ENCODE measurements around the gene MTERF4. TPM values are rescaled to one million over a fixed set of nuclear protein-coding genes. Genes with fewer than 3 reads are reported as not detected.

MTERF4 gene
- total and polyA plus RNA-seq, 2 of the 13 experiments (the other 11 are each of a cell fraction or from before 2014, with no cell fraction given), result 50.5 to 59.8 TPM

DNA sequence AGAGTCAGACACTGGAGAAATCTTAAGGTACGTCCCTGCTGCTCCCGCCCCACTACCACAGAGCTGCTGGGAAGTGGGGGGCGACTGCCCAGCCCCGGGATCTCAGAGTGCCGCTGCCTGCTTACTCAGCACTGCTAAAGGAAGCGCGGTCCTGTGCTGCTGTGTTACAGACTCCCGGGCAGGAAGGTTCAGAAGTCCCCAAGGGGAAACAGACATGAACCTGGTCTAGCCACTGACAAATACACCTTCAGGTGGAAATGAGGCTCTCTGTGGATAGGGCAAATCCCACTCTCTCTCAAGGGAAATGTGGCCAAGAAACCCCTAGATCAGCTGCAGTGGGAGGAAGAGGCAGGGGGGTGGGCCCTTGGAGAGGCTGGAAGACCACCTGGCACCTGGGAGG is 13.7 kb downstream of the MTERF4 start:
- ChIA-PET POLR2A (no interaction called here), CTCF (ENCODE audit: low intra/inter-chr PET ratio, low total read pairs) (no interaction called here)
- WGBS (ENCODE audit: low lambda C conversion rate), result 99% methylated on average over 8 of the region's 8 CpGs
- DNase-seq (ENCODE audit: low spot score) (no peak), FAIRE-seq (no peak), ATAC-seq (no peak)
- H3K79me2 ChIP-seq (ENCODE audit: insufficient read depth, low read length), result peaks cover 2% of the 10 kb centered on the region
- intact Hi-C loops (cut with micrococcal nuclease; ENCODE audit: unreplicated experiment) (no loop called here), in situ Hi-C loops (cut with HindIII; ENCODE audit: extremely low pct_ligation_motif_present, low pct_unique_long_range_greater_than_20kb) (no loop called here)
- H2AFZ ChIP-seq (ENCODE audit: low read length), result no peak overlapping the region
- no TSS peak for BruUV-seq (replicated peaks)
- peaks cover 23% of the 10 kb centered on the region for H3K4me1 ChIP-seq (ENCODE audit: insufficient read depth, low read length)
- H3K4me3 ChIP-seq (replicated peaks in 1 of 3; ENCODE audit: insufficient read depth in 1 of 3, low read depth in 2 of 3, low read length in 3 of 3), result no peak overlapping the region
- H3K27me3 ChIP-seq (ENCODE audit: control insufficient read depth in 1 of 2, insufficient read depth in 2 of 2, low read length in 2 of 2), result no peaks in the 10 kb centered on the region
- H3K9ac ChIP-seq (ENCODE audit: insufficient read depth, low read depth, low read length), result no peak overlapping the region
- no peak overlapping the region for H3K4me2 ChIP-seq (ENCODE audit: low read depth, low read length)
- H4K20me1 ChIP-seq (ENCODE audit: insufficient read depth, low read length), result peaks cover 4% of the 10 kb centered on the region; the same call in 1 of the 2 replicates
- H3K27ac ChIP-seq (ENCODE audit: extremely low read length, insufficient read depth, low read length), result no peak overlapping the region
- peaks cover 18 to 55% of the 10 kb centered on the region in 2 experiments for H3K36me3 ChIP-seq (replicated peaks in 1 of 2; ENCODE audit: control insufficient read depth in 1 of 2, insufficient read depth in 2 of 2, low read length in 2 of 2)
- no peaks in the 10 kb centered on the region for H3K9me3 ChIP-seq (ENCODE audit: low read length)
- TF ChIP-seq NFIC (IDR thresholded peaks at IDR 0.05; ENCODE audit: low read length), result no peak
- no peak for TF ChIP-seq KDM2A (CRISPR knock-in tag; IDR thresholded peaks at IDR 0.05; ENCODE audit: borderline replicate concordance, low read depth)
- TF ChIP-seq ASH2L (IDR thresholded peaks at IDR 0.05; ENCODE audit: insufficient read length, low read depth, low read length), result no peak
- TF ChIP-seq ZNF546 (CRISPR knock-in tag; conservative IDR thresholded peaks at IDR 0.05), result no peak
- no peak for TF ChIP-seq MEIS1 (CRISPR knock-in tag; IDR thresholded peaks at IDR 0.05; ENCODE audit: borderline replicate concordance)
- TF ChIP-seq, protein P1, sequence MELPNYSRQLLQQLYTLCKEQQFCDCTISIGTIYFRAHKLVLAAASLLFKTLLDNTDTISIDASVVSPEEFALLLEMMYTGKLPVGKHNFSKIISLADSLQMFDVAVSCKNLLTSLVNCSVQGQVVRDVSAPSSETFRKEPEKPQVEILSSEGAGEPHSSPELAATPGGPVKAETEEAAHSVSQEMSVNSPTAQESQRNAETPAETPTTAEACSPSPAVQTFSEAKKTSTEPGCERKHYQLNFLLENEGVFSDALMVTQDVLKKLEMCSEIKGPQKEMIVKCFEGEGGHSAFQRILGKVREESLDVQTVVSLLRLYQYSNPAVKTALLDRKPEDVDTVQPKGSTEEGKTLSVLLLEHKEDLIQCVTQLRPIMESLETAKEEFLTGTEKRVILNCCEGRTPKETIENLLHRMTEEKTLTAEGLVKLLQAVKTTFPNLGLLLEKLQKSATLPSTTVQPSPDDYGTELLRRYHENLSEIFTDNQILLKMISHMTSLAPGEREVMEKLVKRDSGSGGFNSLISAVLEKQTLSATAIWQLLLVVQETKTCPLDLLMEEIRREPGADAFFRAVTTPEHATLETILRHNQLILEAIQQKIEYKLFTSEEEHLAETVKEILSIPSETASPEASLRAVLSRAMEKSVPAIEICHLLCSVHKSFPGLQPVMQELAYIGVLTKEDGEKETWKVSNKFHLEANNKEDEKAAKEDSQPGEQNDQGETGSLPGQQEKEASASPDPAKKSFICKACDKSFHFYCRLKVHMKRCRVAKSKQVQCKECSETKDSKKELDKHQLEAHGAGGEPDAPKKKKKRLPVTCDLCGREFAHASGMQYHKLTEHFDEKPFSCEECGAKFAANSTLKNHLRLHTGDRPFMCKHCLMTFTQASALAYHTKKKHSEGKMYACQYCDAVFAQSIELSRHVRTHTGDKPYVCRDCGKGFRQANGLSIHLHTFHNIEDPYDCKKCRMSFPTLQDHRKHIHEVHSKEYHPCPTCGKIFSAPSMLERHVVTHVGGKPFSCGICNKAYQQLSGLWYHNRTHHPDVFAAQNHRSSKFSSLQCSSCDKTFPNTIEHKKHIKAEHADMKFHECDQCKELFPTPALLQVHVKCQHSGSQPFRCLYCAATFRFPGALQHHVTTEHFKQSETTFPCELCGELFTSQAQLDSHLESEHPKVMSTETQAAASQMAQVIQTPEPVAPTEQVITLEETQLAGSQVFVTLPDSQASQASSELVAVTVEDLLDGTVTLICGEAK (IDR thresholded peaks at IDR 0.05), result no peak
- TF ChIP-seq, protein P1 (CRISPR knock-in tag; IDR thresholded peaks at IDR 0.05), result no peak
- TF ChIP-seq, protein P2, sequence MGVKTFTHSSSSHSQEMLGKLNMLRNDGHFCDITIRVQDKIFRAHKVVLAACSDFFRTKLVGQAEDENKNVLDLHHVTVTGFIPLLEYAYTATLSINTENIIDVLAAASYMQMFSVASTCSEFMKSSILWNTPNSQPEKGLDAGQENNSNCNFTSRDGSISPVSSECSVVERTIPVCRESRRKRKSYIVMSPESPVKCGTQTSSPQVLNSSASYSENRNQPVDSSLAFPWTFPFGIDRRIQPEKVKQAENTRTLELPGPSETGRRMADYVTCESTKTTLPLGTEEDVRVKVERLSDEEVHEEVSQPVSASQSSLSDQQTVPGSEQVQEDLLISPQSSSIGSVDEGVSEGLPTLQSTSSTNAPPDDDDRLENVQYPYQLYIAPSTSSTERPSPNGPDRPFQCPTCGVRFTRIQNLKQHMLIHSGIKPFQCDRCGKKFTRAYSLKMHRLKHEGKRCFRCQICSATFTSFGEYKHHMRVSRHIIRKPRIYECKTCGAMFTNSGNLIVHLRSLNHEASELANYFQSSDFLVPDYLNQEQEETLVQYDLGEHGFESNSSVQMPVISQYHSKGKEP (CRISPR knock-in tag; IDR thresholded peaks at IDR 0.05), result no peak
- no peak for TF ChIP-seq ZNF83 (CRISPR knock-in tag; IDR thresholded peaks at IDR 0.05; ENCODE audit: borderline replicate concordance)
- TF ChIP-seq ZNF570 (CRISPR knock-in tag; IDR thresholded peaks at IDR 0.05; ENCODE audit: borderline replicate concordance), result no peak
- no peak for TF ChIP-seq HES4 (CRISPR knock-in tag; IDR thresholded peaks at IDR 0.05; ENCODE audit: borderline replicate concordance)
- TF ChIP-seq, protein P3, sequence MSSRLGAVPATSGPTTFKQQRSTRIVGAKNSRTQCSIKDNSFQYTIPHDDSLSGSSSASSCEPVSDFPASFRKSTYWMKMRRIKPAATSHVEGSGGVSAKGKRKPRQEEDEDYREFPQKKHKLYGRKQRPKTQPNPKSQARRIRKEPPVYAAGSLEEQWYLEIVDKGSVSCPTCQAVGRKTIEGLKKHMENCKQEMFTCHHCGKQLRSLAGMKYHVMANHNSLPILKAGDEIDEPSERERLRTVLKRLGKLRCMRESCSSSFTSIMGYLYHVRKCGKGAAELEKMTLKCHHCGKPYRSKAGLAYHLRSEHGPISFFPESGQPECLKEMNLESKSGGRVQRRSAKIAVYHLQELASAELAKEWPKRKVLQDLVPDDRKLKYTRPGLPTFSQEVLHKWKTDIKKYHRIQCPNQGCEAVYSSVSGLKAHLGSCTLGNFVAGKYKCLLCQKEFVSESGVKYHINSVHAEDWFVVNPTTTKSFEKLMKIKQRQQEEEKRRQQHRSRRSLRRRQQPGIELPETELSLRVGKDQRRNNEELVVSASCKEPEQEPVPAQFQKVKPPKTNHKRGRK (CRISPR knock-in tag; IDR thresholded peaks at IDR 0.05), result no peak
- TF ChIP-seq CEBPG (CRISPR knock-in tag; IDR thresholded peaks at IDR 0.05), result no peak
- no peak for TF ChIP-seq ZNF484 (CRISPR knock-in tag; IDR thresholded peaks at IDR 0.05; ENCODE audit: borderline replicate concordance, low read depth)
